Hepatocyte (in vitro differentiated cells): ENCODE data around the gene MRNIP. TPM values are rescaled to one million over a fixed set of nuclear protein-coding genes. Genes with fewer than 3 reads are reported as not detected.

Source experiments
- DNase-seq: peaks from one replicate; pipeline ENCODE4 v3.0.0-alpha.2; 2016; ENCODE audit warnings: low spot score
- H2AFZ ChIP-seq: fragments of 200-600 bp; sonication (generic); 2 replicates; pipeline ENCODE4 v1.6.0; 2016; ENCODE audit warnings: antibody characterized with exemption, mild to moderate bottlenecking
- H3K27ac ChIP-seq: fragments of 200-600 bp; sonication (generic); 2 replicates; pipeline ENCODE4 v1.5.1; 2016; ENCODE audit warnings: mild to moderate bottlenecking
- H3K27me3 ChIP-seq: fragments of 200-600 bp; sonication (generic); 2 replicates; pipeline ENCODE4 v1.6.1; 2016
- H3K36me3 ChIP-seq: fragments of 200-600 bp; sonication (generic); replicated peaks from 2 replicates; pipeline ENCODE4 v1.5.1; 2016; ENCODE audit warnings: low read depth; ENCODE audit not compliant: insufficient read depth
- H3K4me1 ChIP-seq: fragments of 200-600 bp; sonication (generic); 2 replicates; pipeline ENCODE4 v1.5.1; 2016; ENCODE audit warnings: mild to moderate bottlenecking, moderate library complexity; ENCODE audit not compliant: insufficient read depth
- H3K4me2 ChIP-seq: fragments of 200-600 bp; sonication (generic); 2 replicates; pipeline ENCODE4 v1.6.0; 2016
- H3K4me3 ChIP-seq: fragments of 200-600 bp; sonication (generic); 2 replicates; pipeline ENCODE4 v1.5.1; 2016; ENCODE audit warnings: mild to moderate bottlenecking
- H3K79me2 ChIP-seq: fragments of 200-600 bp; sonication (generic); 2 replicates; pipeline ENCODE4 v1.6.0; 2017; ENCODE audit warnings: mild to moderate bottlenecking
- H3K9me2 ChIP-seq: fragments of 200-600 bp; sonication (generic); replicated peaks from 2 replicates; pipeline ENCODE4 v1.6.0; 2017; ENCODE audit warnings: mild to moderate bottlenecking; ENCODE audit not compliant: insufficient read depth
- H3K9me3 ChIP-seq: fragments of 200-600 bp; sonication (generic); 2 replicates; pipeline ENCODE4 v1.5.1; 2016; ENCODE audit warnings: low read depth, mild to moderate bottlenecking
- H4K20me1 ChIP-seq: fragments of 200-600 bp; sonication (generic); 2 replicates; pipeline ENCODE4 v1.6.0; 2016; ENCODE audit warnings: mild to moderate bottlenecking; ENCODE audit not compliant: insufficient read depth, poor library complexity, severe bottlenecking
- CTCF ChIP-seq: fragments of 200-600 bp; sonication (generic); IDR thresholded peaks from 2 replicates; pipeline ENCODE4 v1.5.1; 2016; ENCODE audit warnings: antibody characterized with exemption, mild to moderate bottlenecking; ENCODE audit not compliant: poor library complexity
- EZH2 ChIP-seq: fragments of 200-600 bp; sonication (generic); IDR thresholded peaks from 2 replicates; pipeline ENCODE4 v1.6.1; 2016; ENCODE audit warnings: antibody characterized with exemption, mild to moderate bottlenecking, borderline replicate concordance
- EZH2phosphoT487 ChIP-seq: fragments of 200-600 bp; sonication (generic); IDR thresholded peaks from one replicate; pipeline ENCODE4 v1.6.1; 2018; ENCODE audit warnings: antibody characterized with exemption, mild to moderate bottlenecking, low read depth, moderate library complexity; ENCODE audit not compliant: unreplicated experiment, severe bottlenecking
- WGBS: methylation state at CpG from one replicate; pipeline ENCODE4 v1.1.6; 2016; ENCODE audit warnings: low lambda C conversion rate; ENCODE audit errors: missing lambda C conversion rate; 5-methylcytosine and 5-hydroxymethylcytosine counted together
- polyA plus RNA-seq: library from polyadenylated mRNA; unstranded; fragments of >200 nt; fragmentation: Nextera tagmentation; extraction: Ambion mirVana; gene quantifications from 2 replicates; pipeline ENCODE4 v1.2.1, GENCODE V29; 2016
- total RNA-seq: library from RNA; depleted of rRNA; stranded (reverse); fragments of >200 nt; gene quantifications from 2 replicates; pipeline ENCODE4 v1.2.3, GENCODE V29; 2014

MRNIP gene
- total and polyA plus RNA-seq, 2 experiments from 2014 or later: 21.2 to 28.5 TPM

DNA sequence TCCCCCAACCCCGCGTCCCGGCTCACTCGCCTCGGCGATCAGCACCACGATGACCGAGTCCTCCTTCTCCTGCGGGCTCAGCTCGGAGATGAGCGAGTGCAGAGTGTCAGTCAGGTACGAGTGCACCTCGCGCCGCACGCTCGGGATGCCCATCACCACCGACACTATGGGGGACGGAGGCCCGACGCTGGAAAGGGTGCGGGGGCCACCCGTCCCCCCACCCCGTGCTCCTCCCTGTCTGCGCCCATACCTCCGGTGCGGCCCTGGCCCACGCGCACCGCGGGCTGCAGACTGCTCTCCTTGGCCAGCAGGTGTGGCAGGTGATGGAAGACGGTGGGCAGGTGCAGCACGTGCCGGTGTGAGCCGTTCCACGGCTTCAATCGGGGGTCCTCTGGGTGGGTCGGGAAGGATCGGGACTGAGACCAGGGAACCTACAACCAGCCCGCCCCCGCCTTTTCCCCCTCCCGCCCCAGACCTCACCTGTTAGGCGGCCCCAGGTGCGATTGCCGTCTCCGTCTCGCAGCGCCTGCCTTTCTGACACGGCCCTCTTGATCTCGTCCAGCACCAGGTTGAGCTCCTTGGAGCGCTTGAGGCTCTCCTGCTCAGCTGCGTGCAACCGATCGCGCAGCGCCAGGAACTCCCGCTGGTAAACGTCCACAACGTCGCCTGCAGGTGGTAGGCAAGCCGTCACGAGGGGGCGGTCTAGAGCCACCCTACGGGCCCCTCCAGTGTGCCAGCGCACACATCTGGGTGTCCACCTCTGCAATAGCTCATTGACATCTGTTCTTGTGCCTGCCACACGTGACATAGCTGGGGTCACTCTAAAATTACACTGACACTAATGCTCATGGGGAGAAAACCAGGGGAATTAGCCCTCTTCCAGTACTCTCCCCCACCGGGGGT lies 57.1 kb downstream of the MRNIP start:
- Histone ChIP-seq H3K9me2 (no peaks in the 10 kb centered on the region), H3K27me3 (no peaks in the 10 kb centered on the region), H3K27ac (no peak overlapping the region), H3K79me2 (peaks cover 42% of the 10 kb centered on the region), H3K4me1 (peaks cover 31% of the 10 kb centered on the region), H3K4me3 (no peak overlapping the region), H4K20me1 (peaks cover 48% of the 10 kb centered on the region), H3K36me3 (no peaks in the 10 kb centered on the region), H2AFZ (no peak overlapping the region), H3K4me2 (no peak overlapping the region), H3K9me3 (no peaks in the 10 kb centered on the region)
- TF ChIP-seq EZH2phosphoT487: no peak
- peak; percentile 47 for TF ChIP-seq CTCF
- DNase-seq: peak; percentile 74
- WGBS: 61% methylated on average over 29 of the region's 67 CpGs

DNA sequence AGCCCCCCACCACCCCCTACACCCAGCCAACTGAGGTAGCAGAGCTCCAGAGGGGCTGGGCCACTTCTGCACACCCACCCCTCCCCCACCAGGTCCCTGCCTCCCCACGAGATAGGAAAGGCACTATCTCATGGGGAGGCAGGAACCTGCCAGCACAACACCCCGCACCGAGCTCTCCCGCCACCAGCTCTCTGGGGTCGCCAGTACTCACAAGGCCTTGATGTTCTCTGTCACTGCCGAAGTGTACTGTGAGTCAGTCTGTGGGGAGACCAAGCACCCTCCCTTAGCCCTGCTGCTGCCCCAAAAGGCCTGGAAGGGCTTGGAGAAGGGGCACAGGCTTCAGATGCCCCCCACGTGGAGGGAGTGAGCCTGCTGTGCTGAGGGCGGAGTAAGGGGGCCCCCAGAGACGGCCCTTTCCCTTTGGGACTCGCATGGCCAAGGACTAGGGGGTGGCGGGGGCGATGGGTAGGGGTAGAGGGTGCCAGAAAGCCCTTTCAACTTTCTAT lies 57.9 kb downstream of the MRNIP start:
- DNase-seq: no peak
- Histone ChIP-seq H3K9me2 (no peaks in the 10 kb centered on the region), H3K79me2 (peaks cover 38% of the 10 kb centered on the region), H3K4me2 (no peak overlapping the region), H3K4me3 (no peak overlapping the region), H2AFZ (no peak overlapping the region), H3K27ac (no peak overlapping the region), H3K4me1 (peaks cover 32% of the 10 kb centered on the region), H3K36me3 (no peaks in the 10 kb centered on the region), H3K9me3 (no peaks in the 10 kb centered on the region), H3K27me3 (no peaks in the 10 kb centered on the region), H4K20me1 (peaks cover 48% of the 10 kb centered on the region)
- 91% methylated on average over 10 of the region's 12 CpGs for WGBS
- TF ChIP-seq CTCF (no peak), EZH2phosphoT487 (no peak), EZH2 (no peak)

GRCh38 chr5:179800071-179800695 lies 58.4 kb downstream of the MRNIP start:
- Histone ChIP-seq H3K27me3 (no peaks in the 10 kb centered on the region), H3K4me1 (peaks cover 31% of the 10 kb centered on the region), H3K79me2 (peaks cover 33% of the 10 kb centered on the region), H3K9me2 (no peaks in the 10 kb centered on the region), H3K4me3 (no peak overlapping the region), H2AFZ (no peak overlapping the region), H4K20me1 (peaks cover 43% of the 10 kb centered on the region), H3K27ac (no peak overlapping the region), H3K36me3 (no peaks in the 10 kb centered on the region), H3K9me3 (no peaks in the 10 kb centered on the region), H3K4me2 (no peak overlapping the region)
- TF ChIP-seq EZH2phosphoT487 (no peak), CTCF (no peak), EZH2 (no peak)
- WGBS: 96% methylated on average over 21 of the region's 21 CpGs
- no peak for DNase-seq
